Measurements from ENCODE around the gene APBB1IP.

The APBB1IP gene

DNA sequence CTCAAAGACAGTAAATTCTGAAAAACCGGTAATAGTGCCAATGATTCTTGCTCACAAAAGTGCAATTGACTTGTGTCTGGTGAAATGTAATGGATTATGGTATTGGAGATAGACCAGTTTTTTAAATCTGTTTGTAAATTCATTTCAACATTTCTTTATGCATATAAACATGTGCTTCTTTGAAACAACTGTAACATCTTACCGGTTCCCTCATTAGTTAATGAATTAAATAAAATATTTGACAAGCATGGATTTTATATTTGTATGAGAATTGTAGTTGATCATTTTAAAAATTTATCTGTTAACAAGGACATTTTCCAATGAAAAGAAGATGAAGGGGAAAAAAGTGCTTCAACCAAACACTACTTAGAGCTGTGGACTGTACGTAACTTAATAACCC is 21.0 kb upstream of the APBB1IP start:
- Histone ChIP-seq H3K4me1 (ENCODE audit: control insufficient read depth in 1 of 2, insufficient read depth in 2 of 2, low read length in 2 of 2) (no peaks in the 10 kb centered on the region), H3K9me3 (ENCODE audit: control insufficient read depth in 1 of 2, low read length in 2 of 2) (no peaks in the 10 kb centered on the region), H3K27me3 (ENCODE audit: control insufficient read depth in 1 of 2, insufficient read depth in 2 of 2, low read length in 2 of 2) (no peaks in the 10 kb centered on the region), H3K27ac (ENCODE audit: low read depth, low read length) (no peak overlapping the region), H3K36me3 (ENCODE audit: control insufficient read depth in 1 of 2, insufficient read depth in 2 of 2, low read length in 2 of 2) (no peaks in the 10 kb centered on the region), H3K9ac (ENCODE audit: low read depth in 1 of 2, low read length in 2 of 2) (no peak overlapping the region), H3K4me3 (ENCODE audit: low read depth in 1 of 2, low read length in 2 of 2) (no peak overlapping the region)

DNA sequence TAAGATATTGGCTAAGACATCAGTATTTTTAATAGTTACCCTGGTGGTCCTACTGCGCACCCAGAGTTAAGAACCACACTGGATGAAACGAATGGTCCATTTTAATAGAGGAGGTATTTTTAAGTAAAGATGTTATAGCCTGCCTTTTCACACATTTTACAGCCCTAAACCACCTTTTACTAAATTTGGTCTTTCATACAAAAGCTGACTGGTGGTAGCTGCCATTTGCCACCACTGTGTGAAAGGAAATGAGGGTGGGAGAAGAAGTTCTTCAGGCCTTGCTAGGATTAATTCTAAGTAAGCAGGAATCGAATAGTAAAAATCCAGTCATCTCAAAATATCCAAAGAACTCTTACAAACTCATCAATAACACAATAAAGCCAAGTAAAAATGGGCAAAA is 15.2 kb upstream of the APBB1IP start:
- Histone ChIP-seq H3K4me1 (ENCODE audit: control insufficient read depth in 1 of 2, insufficient read depth in 2 of 2, low read length in 2 of 2) (no peaks in the 10 kb centered on the region), H3K36me3 (ENCODE audit: control insufficient read depth in 1 of 2, insufficient read depth in 2 of 2, low read length in 2 of 2) (no peaks in the 10 kb centered on the region), H3K9ac (ENCODE audit: low read depth in 1 of 2, low read length in 2 of 2) (no peak overlapping the region), H3K27me3 (ENCODE audit: control insufficient read depth in 1 of 2, insufficient read depth in 2 of 2, low read length in 2 of 2) (no peaks in the 10 kb centered on the region), H3K27ac (ENCODE audit: low read depth, low read length) (no peak overlapping the region), H3K4me3 (ENCODE audit: low read depth in 1 of 2, low read length in 2 of 2) (no peak overlapping the region), H3K9me3 (ENCODE audit: control insufficient read depth in 1 of 2, low read length in 2 of 2) (no peaks in the 10 kb centered on the region)

DNA sequence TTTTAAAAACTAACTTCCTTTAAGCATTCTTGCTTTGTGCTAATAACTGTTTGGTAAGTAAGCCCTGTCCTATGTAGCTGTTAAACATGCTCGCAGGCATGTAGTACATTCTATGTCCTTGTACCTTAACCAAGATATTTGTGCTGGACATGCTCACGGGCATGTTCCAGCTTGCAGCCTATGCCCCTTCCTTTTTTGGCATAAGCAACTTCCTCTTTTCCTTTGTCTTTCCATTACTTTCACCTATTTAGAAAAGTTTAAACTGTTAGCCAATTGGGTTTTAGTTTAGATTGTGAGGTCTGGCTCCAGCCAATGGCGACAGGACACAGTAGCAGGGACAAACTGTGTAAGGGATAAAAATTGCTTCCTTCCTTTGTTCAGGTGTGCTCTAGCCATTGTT is 14.4 kb upstream of the APBB1IP start:
- Histone ChIP-seq H3K9ac (ENCODE audit: low read depth in 1 of 2, low read length in 2 of 2) (no peak overlapping the region), H3K36me3 (ENCODE audit: control insufficient read depth in 1 of 2, insufficient read depth in 2 of 2, low read length in 2 of 2) (no peaks in the 10 kb centered on the region), H3K27ac (ENCODE audit: low read depth, low read length) (no peak overlapping the region), H3K4me3 (ENCODE audit: low read depth in 1 of 2, low read length in 2 of 2) (no peak overlapping the region), H3K4me1 (ENCODE audit: control insufficient read depth in 1 of 2, insufficient read depth in 2 of 2, low read length in 2 of 2) (no peaks in the 10 kb centered on the region), H3K27me3 (ENCODE audit: control insufficient read depth in 1 of 2, insufficient read depth in 2 of 2, low read length in 2 of 2) (no peaks in the 10 kb centered on the region), H3K9me3 (ENCODE audit: control insufficient read depth in 1 of 2, low read length in 2 of 2) (no peaks in the 10 kb centered on the region)

DNA sequence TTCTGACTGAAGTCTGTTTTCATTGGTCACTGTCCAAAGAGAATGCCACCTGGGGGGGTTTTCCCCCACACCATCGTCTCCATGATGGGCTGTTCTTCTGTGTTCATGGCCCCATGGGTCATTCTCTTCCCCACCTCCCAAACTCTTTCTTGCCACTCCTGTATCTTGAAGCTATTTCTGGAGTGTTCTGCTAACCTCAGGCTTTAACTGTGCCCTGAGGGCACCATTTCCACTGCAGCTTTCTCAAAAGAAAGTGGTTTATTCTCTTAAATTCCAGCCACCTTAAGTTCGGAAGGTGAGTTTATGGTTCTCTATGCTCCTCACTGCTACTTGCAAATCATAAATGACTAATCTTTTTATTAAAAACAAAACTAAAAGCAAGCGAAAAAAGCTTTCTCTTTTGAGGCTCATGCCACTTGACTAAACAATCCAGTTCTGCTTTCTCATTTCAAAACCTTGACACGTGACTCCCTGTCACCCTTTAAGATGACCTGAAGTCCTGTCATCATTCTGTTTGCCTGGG is 7.4 kb upstream of the APBB1IP start:
- peaks cover 0 to 3% of the 10 kb centered on the region in 2 donors for H3K4me1 ChIP-seq (ENCODE audit: control insufficient read depth in 1 of 2, insufficient read depth in 2 of 2, low read length in 2 of 2)
- H3K27me3 ChIP-seq (ENCODE audit: control insufficient read depth in 1 of 2, insufficient read depth in 2 of 2, low read length in 2 of 2): no peaks in the 10 kb centered on the region
- no peak overlapping the region for H3K9ac ChIP-seq (ENCODE audit: low read depth in 1 of 2, low read length in 2 of 2)
- H3K36me3 ChIP-seq (ENCODE audit: control insufficient read depth in 1 of 2, insufficient read depth in 2 of 2, low read length in 2 of 2): no peaks in the 10 kb centered on the region
- no peak overlapping the region for H3K27ac ChIP-seq (ENCODE audit: low read depth, low read length)
- no peaks in the 10 kb centered on the region for H3K9me3 ChIP-seq (ENCODE audit: control insufficient read depth in 1 of 2, low read length in 2 of 2)
- peak overlapping the region in 1 of 2 donors; percentile 6 for H3K4me3 ChIP-seq (ENCODE audit: low read depth in 1 of 2, low read length in 2 of 2)

DNA sequence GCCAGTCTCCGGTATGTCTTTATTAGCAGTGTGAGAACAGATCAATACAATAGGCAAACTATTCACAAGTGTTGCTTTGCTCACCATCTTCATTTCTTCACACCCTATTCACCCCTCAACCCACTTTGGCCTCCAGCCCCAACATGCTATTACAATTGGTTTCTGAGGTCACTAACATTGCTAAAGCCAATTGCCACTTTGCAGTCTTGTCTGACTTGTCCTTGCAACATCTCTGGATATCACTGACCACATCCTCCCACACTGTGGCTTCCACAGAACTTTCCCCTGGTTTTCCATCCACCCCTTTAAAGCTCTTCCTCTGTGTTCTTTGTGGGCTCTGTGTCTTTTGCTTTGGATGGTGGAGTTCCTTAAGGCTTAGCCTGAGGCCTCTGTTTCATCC is 5.2 kb upstream of the APBB1IP start:
- no peak overlapping the region for H3K9ac ChIP-seq (ENCODE audit: low read depth in 1 of 2, low read length in 2 of 2)
- H3K4me1 ChIP-seq (ENCODE audit: control insufficient read depth in 1 of 2, insufficient read depth in 2 of 2, low read length in 2 of 2): peaks cover 0 to 3% of the 10 kb centered on the region in 2 donors
- no peaks in the 10 kb centered on the region for H3K9me3 ChIP-seq (ENCODE audit: control insufficient read depth in 1 of 2, low read length in 2 of 2)
- H3K4me3 ChIP-seq (ENCODE audit: low read depth in 1 of 2, low read length in 2 of 2): no peak overlapping the region
- no peaks in the 10 kb centered on the region for H3K27me3 ChIP-seq (ENCODE audit: control insufficient read depth in 1 of 2, insufficient read depth in 2 of 2, low read length in 2 of 2)
- no peak overlapping the region for H3K27ac ChIP-seq (ENCODE audit: low read depth, low read length)
- no peaks in the 10 kb centered on the region for H3K36me3 ChIP-seq (ENCODE audit: control insufficient read depth in 1 of 2, insufficient read depth in 2 of 2, low read length in 2 of 2)

- H3K27ac ChIP-seq (ENCODE audit: low read depth, low read length): no peak overlapping the region
- no peaks in the 10 kb centered on the region for H3K27me3 ChIP-seq (ENCODE audit: control insufficient read depth in 1 of 2, insufficient read depth in 2 of 2, low read length in 2 of 2)
- no peak overlapping the region for H3K9ac ChIP-seq (ENCODE audit: low read depth in 1 of 2, low read length in 2 of 2)
- H3K36me3 ChIP-seq (ENCODE audit: control insufficient read depth in 1 of 2, insufficient read depth in 2 of 2, low read length in 2 of 2): no peaks in the 10 kb centered on the region
- H3K9me3 ChIP-seq (ENCODE audit: control insufficient read depth in 1 of 2, low read length in 2 of 2): no peaks in the 10 kb centered on the region
- no peaks in the 10 kb centered on the region for H3K4me1 ChIP-seq (ENCODE audit: control insufficient read depth in 1 of 2, insufficient read depth in 2 of 2, low read length in 2 of 2)
- H3K4me3 ChIP-seq (ENCODE audit: low read depth in 1 of 2, low read length in 2 of 2): no peak overlapping the region
Observed at GRCh38 chr10:26435852-26436251, 2.3 kb upstream of the APBB1IP start.

- H3K36me3 ChIP-seq (ENCODE audit: control insufficient read depth in 1 of 2, insufficient read depth in 2 of 2, low read length in 2 of 2): no peaks in the 10 kb centered on the region
- H3K9ac ChIP-seq (ENCODE audit: low read depth in 1 of 2, low read length in 2 of 2): no peak overlapping the region
- no peaks in the 10 kb centered on the region for H3K27me3 ChIP-seq (ENCODE audit: control insufficient read depth in 1 of 2, insufficient read depth in 2 of 2, low read length in 2 of 2)
- no peaks in the 10 kb centered on the region for H3K4me1 ChIP-seq (ENCODE audit: control insufficient read depth in 1 of 2, insufficient read depth in 2 of 2, low read length in 2 of 2)
- no peak overlapping the region for H3K4me3 ChIP-seq (ENCODE audit: low read depth in 1 of 2, low read length in 2 of 2)
- no peaks in the 10 kb centered on the region for H3K9me3 ChIP-seq (ENCODE audit: control insufficient read depth in 1 of 2, low read length in 2 of 2)
- H3K27ac ChIP-seq (ENCODE audit: low read depth, low read length): no peak overlapping the region
Observed at GRCh38 chr10:26436848-26437247, 1.3 kb upstream of the APBB1IP start.

GRCh38 chr10:26438534-26439341 is 597 bp downstream of the APBB1IP start:
- Histone ChIP-seq H3K9ac (ENCODE audit: low read depth in 1 of 2, low read length in 2 of 2) (peak overlapping the region; percentile 35 to 60), H3K36me3 (ENCODE audit: control insufficient read depth in 1 of 2, insufficient read depth in 2 of 2, low read length in 2 of 2) (no peaks in the 10 kb centered on the region), H3K4me3 (ENCODE audit: low read depth in 1 of 2, low read length in 2 of 2) (peak overlapping the region; percentile 62 to 68), H3K27me3 (ENCODE audit: control insufficient read depth in 1 of 2, insufficient read depth in 2 of 2, low read length in 2 of 2) (no peaks in the 10 kb centered on the region), H3K9me3 (ENCODE audit: control insufficient read depth in 1 of 2, low read length in 2 of 2) (no peaks in the 10 kb centered on the region), H3K4me1 (ENCODE audit: control insufficient read depth in 1 of 2, insufficient read depth in 2 of 2, low read length in 2 of 2) (no peaks in the 10 kb centered on the region), H3K27ac (ENCODE audit: low read depth, low read length) (peak overlapping the region; percentile 38)

DNA sequence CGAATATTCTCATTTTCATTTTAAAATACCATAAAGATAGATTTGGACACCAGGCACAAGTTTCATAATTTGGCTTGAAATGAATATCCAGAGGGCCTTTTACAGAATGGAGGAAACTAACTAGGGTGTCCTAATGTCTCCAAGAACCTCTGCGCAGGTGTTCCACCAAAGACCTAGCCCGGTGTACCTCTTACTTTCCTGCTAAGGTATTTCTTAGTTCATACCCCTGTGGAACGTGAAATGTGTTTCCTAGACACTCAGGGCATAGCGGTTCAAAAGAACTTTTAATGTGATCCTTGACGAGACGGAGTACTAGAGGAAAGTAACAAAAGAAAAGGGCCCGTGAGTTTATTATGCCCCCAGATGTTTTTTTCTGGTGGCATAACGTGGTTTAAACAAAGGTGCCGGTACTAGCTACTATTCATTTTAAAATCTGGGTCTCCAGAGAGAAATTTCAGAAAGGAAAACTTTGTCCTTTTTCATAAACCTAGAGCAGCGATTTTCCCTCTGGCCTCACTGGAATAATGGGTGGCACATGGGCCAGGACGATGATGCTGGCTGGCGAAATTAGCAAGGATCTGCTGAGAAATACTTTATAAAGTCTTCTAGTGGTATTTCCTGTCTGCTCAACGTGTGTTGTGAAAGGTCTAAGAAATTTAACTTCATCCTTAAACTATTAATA is 1.4 kb downstream of the APBB1IP start:
- no peaks in the 10 kb centered on the region for H3K9me3 ChIP-seq (ENCODE audit: control insufficient read depth in 1 of 2, low read length in 2 of 2)
- peak overlapping the region; percentile 62 to 68 for H3K4me3 ChIP-seq (ENCODE audit: low read depth in 1 of 2, low read length in 2 of 2)
- no peaks in the 10 kb centered on the region for H3K36me3 ChIP-seq (ENCODE audit: control insufficient read depth in 1 of 2, insufficient read depth in 2 of 2, low read length in 2 of 2)
- peak overlapping the region; percentile 35 to 60 for H3K9ac ChIP-seq (ENCODE audit: low read depth in 1 of 2, low read length in 2 of 2)
- no peaks in the 10 kb centered on the region for H3K27me3 ChIP-seq (ENCODE audit: control insufficient read depth in 1 of 2, insufficient read depth in 2 of 2, low read length in 2 of 2)
- no peaks in the 10 kb centered on the region for H3K4me1 ChIP-seq (ENCODE audit: control insufficient read depth in 1 of 2, insufficient read depth in 2 of 2, low read length in 2 of 2)
- peak overlapping the region; percentile 20 for H3K27ac ChIP-seq (ENCODE audit: low read depth, low read length)

DNA sequence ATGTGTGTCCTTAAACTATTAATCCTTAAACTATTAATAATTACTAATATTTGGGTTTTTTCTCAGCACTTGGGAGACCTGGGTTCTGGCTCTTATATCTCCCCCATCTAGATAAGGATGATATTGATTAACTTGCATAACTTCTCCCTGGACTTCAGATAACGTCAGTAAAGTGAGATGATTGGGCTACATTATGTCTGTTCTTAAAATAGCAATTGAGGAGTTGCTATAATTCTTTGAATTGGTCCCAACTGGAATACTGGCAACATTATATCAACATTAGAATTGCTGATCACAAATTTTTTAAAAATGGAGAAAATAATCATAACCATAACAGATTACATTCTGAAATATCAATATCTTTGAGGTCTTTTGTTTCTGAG is 1.9 kb downstream of the APBB1IP start:
- Histone ChIP-seq H3K9me3 (ENCODE audit: control insufficient read depth in 1 of 2, low read length in 2 of 2) (no peaks in the 10 kb centered on the region), H3K36me3 (ENCODE audit: control insufficient read depth in 1 of 2, insufficient read depth in 2 of 2, low read length in 2 of 2) (no peaks in the 10 kb centered on the region), H3K4me1 (ENCODE audit: control insufficient read depth in 1 of 2, insufficient read depth in 2 of 2, low read length in 2 of 2) (no peaks in the 10 kb centered on the region), H3K27ac (ENCODE audit: low read depth, low read length) (peak overlapping the region; percentile 20), H3K9ac (ENCODE audit: low read depth in 1 of 2, low read length in 2 of 2) (peak overlapping the region in 1 of 2 donors; percentile 60), H3K27me3 (ENCODE audit: control insufficient read depth in 1 of 2, insufficient read depth in 2 of 2, low read length in 2 of 2) (no peaks in the 10 kb centered on the region), H3K4me3 (ENCODE audit: low read depth in 1 of 2, low read length in 2 of 2) (peak overlapping the region; percentile 62 to 68)
